Endothelial cell of umbilical vein (primary cell): ENCODE results near the gene RAB21. TPM values are rescaled to one million over a fixed set of nuclear protein-coding genes. Genes with fewer than 3 reads are reported as not detected.

Experiments
- BruUV-seq: library from RNA; stranded (reverse); fragments of 400-500 nt; replicated peaks from 2 replicates; lab custom pipeline; 2021; lab: Mats Ljungman, UMichigan
- CTCF ChIA-PET: fragments of 300-600, 350-600 bp; sonication (Branson Sonifier 250); formaldehyde crosslinking; loops from one replicate; lab custom pipeline; 2021; ENCODE audit warnings: antibody characterized with exemption, inconsistent platforms; lab: Charles Lee
- POLR2A ChIA-PET: fragments of 300-600, 350-600 bp; sonication (Branson Sonifier 250); formaldehyde crosslinking; loops from one replicate; lab custom pipeline; 2021; ENCODE audit warnings: antibody characterized with exemption, inconsistent platforms; lab: Charles Lee
- DNase-seq: peaks from one replicate; pipeline ENCODE4 v3.0.0-alpha.2; 2011; ENCODE audit warnings: low read depth, low spot score
- FAIRE-seq: peaks from 2 replicates; lab custom pipeline; 2011; peaks lifted over from hg19 to GRCh38; lab: Jason Lieb, UNC
- H2AFZ ChIP-seq: 2 replicates; pipeline ENCODE4 v1.6.0; 2012; ENCODE audit warnings: low read depth, low read length, control low read depth, inconsistent platforms
- H3K27ac ChIP-seq: 2 replicates; pipeline ENCODE4 v1.5.1; 2011; ENCODE audit warnings: low read depth, mild to moderate bottlenecking, control low read depth, low read length, moderate library complexity; ENCODE audit not compliant: insufficient read depth
- H3K27me3 ChIP-seq, 2 experiments: 2 replicates each; pipeline versions ENCODE4 v1.6.0 to v1.6.1; 2011; ENCODE audit warnings: low read length in 2 of 2, mixed read lengths in 1 of 2; ENCODE audit not compliant: control insufficient read depth in 2 of 2, insufficient read depth in 2 of 2
- H3K36me3 ChIP-seq, 2 experiments: 2 replicates in 1 of 2; 3 replicates in 1 of 2; pipeline ENCODE4 v1.5.1; 2011; ENCODE audit warnings: low read length in 2 of 2, mild to moderate bottlenecking in 1 of 2, moderate library complexity in 1 of 2; ENCODE audit not compliant: control insufficient read depth in 2 of 2, insufficient read depth in 2 of 2; ENCODE audit errors: extremely low read depth in 1 of 2
- H3K4me1 ChIP-seq: 3 replicates; pipeline ENCODE4 v1.5.1; 2011; ENCODE audit warnings: mild to moderate bottlenecking, low read length; ENCODE audit not compliant: control insufficient read depth, insufficient read depth; ENCODE audit errors: extremely low read depth
- H3K4me2 ChIP-seq: 2 replicates; pipeline ENCODE4 v1.6.1; 2011; ENCODE audit warnings: low read length, control low read depth, mixed read lengths; ENCODE audit not compliant: insufficient read depth
- H3K4me3 ChIP-seq, 3 experiments: fragments of 200-600 bp in 1 of 3; sonication (generic), shearing (Covaris generic) in 1 of 3; replicated peaks in 1 of 3; 2 replicates each; pipeline ENCODE4 v1.5.1; 2011 to 2016; ENCODE audit warnings: control low read depth in 3 of 3, low read length in 3 of 3, mild to moderate bottlenecking in 2 of 3, inconsistent platforms in 1 of 3, low read depth in 1 of 3, moderate library complexity in 1 of 3; ENCODE audit not compliant: insufficient read depth in 1 of 3
- H3K79me2 ChIP-seq: 2 replicates; pipeline ENCODE4 v1.6.0; 2012; ENCODE audit warnings: low read length, inconsistent platforms; ENCODE audit not compliant: control insufficient read depth, insufficient read depth
- H3K9ac ChIP-seq: replicated peaks from 2 replicates; pipeline ENCODE3; 2011; ENCODE audit warnings: low read length, control low read depth; ENCODE audit not compliant: insufficient read depth; ENCODE audit errors: extremely low read depth
- H3K9me1 ChIP-seq: replicated peaks from 3 replicates; pipeline ENCODE4 v1.6.0; 2011; ENCODE audit warnings: mild to moderate bottlenecking, low read length; ENCODE audit not compliant: control insufficient read depth, insufficient read depth; ENCODE audit errors: extremely low read depth
- H3K9me3 ChIP-seq: replicated peaks from 2 replicates; pipeline ENCODE4 v1.5.1; 2012; ENCODE audit warnings: low read length, inconsistent platforms; ENCODE audit not compliant: control insufficient read depth, insufficient read depth
- H4K20me1 ChIP-seq: replicated peaks from 2 replicates; pipeline ENCODE3; 2011; ENCODE audit warnings: mild to moderate bottlenecking, low read length; ENCODE audit not compliant: control insufficient read depth, insufficient read depth; ENCODE audit errors: extremely low read depth
- CTCF ChIP-seq, 2 donors: IDR thresholded peaks; 1 replicate in 1 of 2; 2 replicates in 1 of 2; pipeline ENCODE4 v1.5.1; 2011; ENCODE audit warnings: low read length in 2 of 2, mild to moderate bottlenecking in 2 of 2, moderate library complexity in 2 of 2, control low read depth in 1 of 2, inconsistent platforms in 1 of 2, low read depth in 1 of 2; ENCODE audit not compliant: insufficient read depth in 1 of 2; ENCODE audit errors: extremely low read depth in 1 of 2
- EZH2 ChIP-seq: IDR thresholded peaks from 2 replicates; pipeline ENCODE4 v1.6.1; 2012; ENCODE audit warnings: borderline replicate concordance, low read depth, mild to moderate bottlenecking, moderate library complexity, low read length, inconsistent platforms; ENCODE audit not compliant: severe bottlenecking
- FOS ChIP-seq: IDR thresholded peaks from 2 replicates; pipeline ENCODE4 v1.6.1; 2011; ENCODE audit warnings: mild to moderate bottlenecking, low read length, moderate library complexity, borderline replicate concordance; ENCODE audit not compliant: insufficient read depth
- GATA2 ChIP-seq: IDR thresholded peaks from 2 replicates; pipeline ENCODE4 v1.7.0; 2011; ENCODE audit warnings: low read depth, mild to moderate bottlenecking, moderate library complexity, mixed read lengths, low read length; ENCODE audit not compliant: insufficient read length, insufficient read depth
- JUN ChIP-seq: IDR thresholded peaks from 2 replicates; pipeline ENCODE4 v1.6.1; 2011; ENCODE audit warnings: borderline replicate concordance, low read depth; ENCODE audit not compliant: insufficient read length, insufficient read depth
- MAX ChIP-seq: IDR thresholded peaks from 2 replicates; pipeline ENCODE4 v1.6.1; 2011; ENCODE audit not compliant: insufficient read depth, insufficient read length
- MYC ChIP-seq: IDR thresholded peaks from one replicate; pipeline ENCODE4 v1.6.1; 2011; ENCODE audit warnings: mild to moderate bottlenecking, low read depth, low read length
- POLR2A ChIP-seq: IDR thresholded peaks from 2 replicates; pipeline ENCODE4 v1.6.1; 2012; ENCODE audit warnings: low read depth, mild to moderate bottlenecking, control low read depth, low read length
- POLR2AphosphoS5 ChIP-seq: IDR thresholded peaks from 2 replicates; pipeline ENCODE4 v1.6.1; 2012; ENCODE audit warnings: low read depth, mild to moderate bottlenecking, control low read depth, low read length, moderate library complexity; ENCODE audit not compliant: insufficient read depth
- dilution Hi-C: fragments of 300-500 bp; cut with MboI; formaldehyde crosslinking; loops from one replicate; pipeline ENCODE4 v1.15.0; 2019; ENCODE audit warnings: low sequenced_read_pairs; ENCODE audit not compliant: extremely low pct_ligation_motif_present
- intact Hi-C: fragments of 100-400 bp; cut with micrococcal nuclease; formaldehyde crosslinking; loops from one replicate; pipeline ENCODE4 v1.10.0; 2022
- polyA plus RNA-seq, 4 experiments: library from polyadenylated mRNA; depleted of rRNA in 3 of 4; stranded (reverse) in 3 of 4; unstranded in 1 of 4; fragments of >200 nt; gene quantifications; 2 replicates each; pipeline versions ENCODE4 v1.2.1 to v1.2.3, GENCODE V29; 2011 to 2012; ENCODE audit warnings: missing spikeins in 1 of 4
- total RNA-seq: library from RNA; stranded (reverse); gene quantifications from 2 replicates; pipeline ENCODE4 v1.2.3, GENCODE V29; 2021

RAB21 gene
- total and polyA plus RNA-seq, 2 donors (not counting 3 experiments of a cell fraction or from before 2014, with no cell fraction given) = 1.8 to 49.6 TPM

- H3K27me3 ChIP-seq = no peaks in the 10 kb centered on the region
- intact Hi-C loops = no loop called here
- H3K36me3 ChIP-seq = no peaks in the 10 kb centered on the region
- no peak overlapping the region for H3K4me3 ChIP-seq
- H3K9me3 ChIP-seq = no peaks in the 10 kb centered on the region
- FAIRE-seq = no peak
- DNase-seq = no peak
- H3K27ac ChIP-seq = no peak overlapping the region
- POLR2A ChIA-PET = no interaction called here
- no peak overlapping the region for H3K4me2 ChIP-seq
- no peaks in the 10 kb centered on the region for H3K4me1 ChIP-seq
- dilution Hi-C loops = no loop called here
- TF ChIP-seq POLR2AphosphoS5 (no peak), JUN (no peak), GATA2 (no peak), CTCF (IDR thresholded peaks at IDR 0.05; ENCODE audit: extremely low read depth in 1 of 2, insufficient read depth in 1 of 2, low read depth in 1 of 2, low read length in 2 of 2) (no peak), EZH2 (no peak), FOS (no peak), MYC (no peak), POLR2A (no peak), MAX (no peak)
- no peaks in the 10 kb centered on the region for H3K9me1 ChIP-seq
- no TSS peak for BruUV-seq
- peaks cover 59% of the 10 kb centered on the region for H3K79me2 ChIP-seq
- H4K20me1 ChIP-seq = peaks cover 2% of the 10 kb centered on the region
- CTCF ChIA-PET = interaction anchor here (1.0 to 7.2 kb wide), 3 partner anchors 9 to 74 kb away, joined by 3 to 115 read pairs (median 3); no protein-coding TSS in a partner anchor
- H3K9ac ChIP-seq = no peak overlapping the region
- no peak overlapping the region for H2AFZ ChIP-seq
Measured at GRCh38 chr12:71849109-71849851, 94.6 kb downstream of the RAB21 start.

Other genes starting within 250 kb of the RAB21 start
- gene ZFC3H1, start 91.0 kb upstream of the RAB21 start, total RNA-seq = 47.6 and 60.4 TPM in 2 replicates
- gene ZFC3H1, start 91.0 kb upstream of the RAB21 start, polyA plus RNA-seq = 17.5 and 23.6 TPM in 2 replicates
- gene THAP2, start 90.6 kb upstream of the RAB21 start, total RNA-seq = 4.1 and 4.4 TPM in 2 replicates
- 1.0 and 1.4 TPM in 2 replicates for gene THAP2, start 90.6 kb upstream of the RAB21 start, polyA plus RNA-seq
- gene TMEM19, start 68.8 kb upstream of the RAB21 start, total RNA-seq = 23.8 and 24.4 TPM in 2 replicates
- 16.7 and 20.4 TPM in 2 replicates for gene TMEM19, start 68.8 kb upstream of the RAB21 start, polyA plus RNA-seq
- gene TBC1D15, start 84.9 kb downstream of the RAB21 start, total RNA-seq = 29.6 and 32.7 TPM in 2 replicates
- 8.3 and 11.7 TPM in 2 replicates for gene TBC1D15, start 84.9 kb downstream of the RAB21 start, polyA plus RNA-seq
- gene TPH2, start 184.0 kb downstream of the RAB21 start, total RNA-seq = not detected in 2 replicates
- gene TPH2, start 184.0 kb downstream of the RAB21 start, polyA plus RNA-seq = not detected in 2 replicates